Right atrium auricular region (tissue), 2 donors: ENCODE results near the gene SND1. TPM values are rescaled to one million over a fixed set of nuclear protein-coding genes. Genes with fewer than 3 reads are reported as not detected.

Experiments used
- DNase-seq: peaks from one replicate; pipeline ENCODE4 v3.0.0-alpha.2; 2019; ENCODE audit warnings: low spot score
- H3K27ac ChIP-seq, 2 donors: fragments of 200-600 bp; sonication (generic); 1 replicate in 1 of 2; 2 replicates in 1 of 2; pipeline ENCODE4 v1.5.1; 2016 to 2019
- H3K27me3 ChIP-seq, 2 donors: fragments of 200-600 bp; sonication (generic); one replicate each; pipeline versions ENCODE4 v1.5.1 to v1.6.0; 2017 to 2019
- H3K36me3 ChIP-seq: fragments of 200-600 bp; sonication (generic); one replicate; pipeline ENCODE4 v1.5.1; 2016
- H3K4me1 ChIP-seq, 2 donors: fragments of 200-600 bp; sonication (generic); one replicate each; pipeline versions ENCODE4 v1.5.1 to v1.6.0; 2017 to 2019
- H3K4me3 ChIP-seq, 2 donors: fragments of 200-600 bp; sonication (generic); 1 replicate in 1 of 2; 2 replicates in 1 of 2; pipeline ENCODE4 v1.5.1; 2017 to 2019; ENCODE audit warnings: mild to moderate bottlenecking in 1 of 2, moderate library complexity in 1 of 2
- H3K9me3 ChIP-seq, 2 donors: fragments of 200-600 bp; sonication (generic); one replicate each; pipeline ENCODE4 v1.5.1; 2019
- CTCF ChIP-seq, 2 donors: fragments of 200-600 bp; sonication (generic); IDR thresholded peaks; one replicate each; pipeline ENCODE4 v1.5.1; 2019; ENCODE audit warnings: antibody characterized with exemption in 2 of 2
- total RNA-seq, 2 donors: library from RNA; depleted of rRNA; stranded (reverse); fragments of >200 nt; gene quantifications; one replicate each; pipeline ENCODE4 v1.1.0, GENCODE V29; 2016

SND1 gene
- total RNA-seq, 2 donors from 2014 or later, result 69.4 to 77.6 TPM

DNA sequence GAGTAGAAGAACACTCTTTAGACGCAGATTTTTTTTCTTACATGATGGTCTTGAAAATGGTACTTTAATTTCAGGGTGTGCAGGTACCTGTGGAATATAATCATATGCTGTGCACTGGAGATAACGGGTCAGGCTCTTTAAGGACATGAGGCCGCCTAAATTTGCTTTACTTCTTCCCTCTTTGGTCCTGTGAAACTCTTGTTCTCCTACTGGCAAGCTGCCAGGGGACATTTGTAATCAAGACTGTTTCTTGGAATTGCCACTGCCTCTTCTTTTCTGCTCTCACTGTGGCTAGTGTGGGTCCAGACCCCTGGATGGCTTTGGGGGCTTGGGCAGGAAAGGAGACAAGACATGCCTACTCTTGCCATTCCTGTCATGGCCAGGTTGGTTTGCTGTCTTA is 146.0 kb downstream of the SND1 start:
- TF ChIP-seq CTCF (IDR thresholded peaks at IDR 0.05), result no peak
- no peak for DNase-seq
- peaks cover 0 to 21% of the 10 kb centered on the region in 2 donors for H3K4me1 ChIP-seq
- H3K27me3 ChIP-seq, result no peaks in the 10 kb centered on the region
- H3K27ac ChIP-seq, result no peak overlapping the region
- H3K4me3 ChIP-seq, result no peak overlapping the region
- H3K9me3 ChIP-seq, result no peaks in the 10 kb centered on the region
- H3K36me3 ChIP-seq, result no peaks in the 10 kb centered on the region

GRCh38 chr7:127798769-127799372 is 146.9 kb downstream of the SND1 start:
- TF ChIP-seq CTCF (IDR thresholded peaks at IDR 0.05), result no peak
- no peaks in the 10 kb centered on the region for H3K36me3 ChIP-seq
- H3K4me3 ChIP-seq, result no peak overlapping the region

GRCh38 chr7:127799535-127800305 is 147.7 kb downstream of the SND1 start:
- no peak for DNase-seq
- no peak overlapping the region for H3K4me3 ChIP-seq
- no peaks in the 10 kb centered on the region for H3K9me3 ChIP-seq
- H3K27me3 ChIP-seq, result no peaks in the 10 kb centered on the region
- H3K27ac ChIP-seq, result no peak overlapping the region
- H3K4me1 ChIP-seq, result peaks cover 0 to 12% of the 10 kb centered on the region in 2 donors
- no peak for TF ChIP-seq CTCF (IDR thresholded peaks at IDR 0.05)
- no peaks in the 10 kb centered on the region for H3K36me3 ChIP-seq

More at GRCh38 chr7:127798769-127799372, 146.9 kb downstream of the SND1 start:
- Histone ChIP-seq H3K9me3 (no peaks in the 10 kb centered on the region), H3K27me3 (no peaks in the 10 kb centered on the region), H3K4me1 (peaks cover 0 to 20% of the 10 kb centered on the region in 2 donors), H3K27ac (no peak overlapping the region)
- DNase-seq, result no peak

DNA sequence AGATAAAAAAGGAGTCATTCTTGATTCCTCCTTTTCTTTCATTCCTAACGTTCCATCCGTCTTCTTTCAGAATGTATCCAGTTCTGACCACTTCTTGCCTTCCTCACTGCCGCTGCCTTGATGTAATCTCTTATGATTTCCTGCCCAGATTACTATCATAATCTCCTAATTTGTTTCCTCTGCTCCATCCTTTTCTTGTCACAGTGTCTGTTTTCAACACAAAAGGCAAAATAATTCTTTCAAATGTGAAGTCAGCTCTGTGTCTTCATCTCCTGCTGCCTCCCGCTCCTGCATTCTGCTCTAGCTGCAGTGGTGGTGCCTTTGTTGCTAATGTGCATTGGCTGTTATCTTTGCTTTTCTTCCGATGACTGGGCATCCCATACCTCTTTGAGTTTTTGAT is 150.9 kb downstream of the SND1 start:
- no peak overlapping the region for H3K4me3 ChIP-seq
- H3K4me1 ChIP-seq, result peaks cover 0 to 5% of the 10 kb centered on the region in 2 donors
- no peaks in the 10 kb centered on the region for H3K36me3 ChIP-seq
- DNase-seq, result no peak
- no peaks in the 10 kb centered on the region for H3K9me3 ChIP-seq
- no peak overlapping the region for H3K27ac ChIP-seq
- TF ChIP-seq CTCF (IDR thresholded peaks at IDR 0.05), result no peak
- H3K27me3 ChIP-seq, result no peaks in the 10 kb centered on the region

GRCh38 chr7:127803626-127804025 is 151.6 kb downstream of the SND1 start:
- H3K27ac ChIP-seq, result no peak overlapping the region
- DNase-seq, result no peak
- H3K9me3 ChIP-seq, result no peaks in the 10 kb centered on the region
- H3K27me3 ChIP-seq, result no peaks in the 10 kb centered on the region
- H3K36me3 ChIP-seq, result no peaks in the 10 kb centered on the region
- no peak overlapping the region for H3K4me3 ChIP-seq
- H3K4me1 ChIP-seq, result no peaks in the 10 kb centered on the region
- TF ChIP-seq CTCF (IDR thresholded peaks at IDR 0.05), result no peak
